ENCODE data around the gene FIS1. TPM values are rescaled to one million over a fixed set of nuclear protein-coding genes. Genes with fewer than 3 reads are reported as not detected.
"Not testable (repeated sequence)": the region's sequence is repeated elsewhere in the genome, so short reads cannot be mapped to it uniquely, and the experiment has no call there.

Gene FIS1
- total and polyA plus RNA-seq, 7 experiments from 2014 or later = 79.8 to 253 (median 108) TPM

- H3K9me3 ChIP-seq (ENCODE audit: control insufficient read depth in 2 of 3, low read length in 3 of 3); ATAC-seq: not testable (repeated sequence)
Observed at GRCh38 chr7:101264102-101264706, 19.3 kb upstream of the FIS1 start.

GRCh38 chr7:101258243-101258731 lies 13.4 kb upstream of the FIS1 start:
- no peaks in the 10 kb centered on the region for H3K36me3 Mint-ChIP-seq
- H3K27me3 Mint-ChIP-seq = peaks cover 0 to 6% (median 0%) of the 10 kb centered on the region in 5 donors
- no peaks in the 10 kb centered on the region for H3K27me3 ChIP-seq (ENCODE audit: control insufficient read depth in 2 of 2, insufficient read depth in 2 of 2, low read length in 2 of 2)
- no peaks in the 10 kb centered on the region for H3K36me3 ChIP-seq (ENCODE audit: control insufficient read depth in 2 of 3, insufficient read depth in 3 of 3, low read length in 3 of 3)
- no peak overlapping the region for H3K4me3 Mint-ChIP-seq
- H3K4me1 Mint-ChIP-seq = no peaks in the 10 kb centered on the region
- ChIA-PET CTCF (interaction anchor here (0.7 kb wide), 1 partner anchor 276 kb away, joined by 4 read pairs; no protein-coding TSS in a partner anchor), POLR2A (interaction anchor here (0.7 kb wide), 1 partner anchor 11 kb away, joined by 3 read pairs; no protein-coding TSS in a partner anchor)
- H3K27ac Mint-ChIP-seq = no peak overlapping the region
- no peaks in the 10 kb centered on the region for H3K9me3 Mint-ChIP-seq
- no peaks in the 10 kb centered on the region for H3K9me3 ChIP-seq (ENCODE audit: control insufficient read depth in 2 of 3, low read length in 3 of 3)
- ATAC-seq (no peak), DNase-seq (no peak)
- intact Hi-C loops (cut with micrococcal nuclease) = no loop called here
- H3K27ac ChIP-seq (ENCODE audit: low read depth, low read length) = no peak overlapping the region
- no peaks in the 10 kb centered on the region for H3K4me1 ChIP-seq (ENCODE audit: control insufficient read depth in 2 of 2, insufficient read depth in 2 of 2, low read length in 2 of 2)
- H3K4me3 ChIP-seq (ENCODE audit: low read length) = no peak overlapping the region

More at GRCh38 chr7:101264102-101264706, 19.3 kb upstream of the FIS1 start:
- H3K27ac ChIP-seq (ENCODE audit: low read depth, low read length); H3K4me3 Mint-ChIP-seq; CTCF ChIA-PET; H3K36me3 Mint-ChIP-seq; H3K27me3 ChIP-seq (ENCODE audit: control insufficient read depth in 2 of 2, insufficient read depth in 2 of 2, low read length in 2 of 2); H3K4me1 ChIP-seq (ENCODE audit: control insufficient read depth in 2 of 2, insufficient read depth in 2 of 2, low read length in 2 of 2); H3K36me3 ChIP-seq (ENCODE audit: control insufficient read depth in 2 of 3, insufficient read depth in 3 of 3, low read length in 3 of 3); intact Hi-C loops (cut with micrococcal nuclease); H3K4me1 Mint-ChIP-seq; POLR2A ChIA-PET; H3K9me3 Mint-ChIP-seq; H3K27ac Mint-ChIP-seq; DNase-seq; H3K27me3 Mint-ChIP-seq; H3K4me3 ChIP-seq (ENCODE audit: low read length): not testable (repeated sequence)

GRCh38 chr7:101255796-101256195 lies 10.9 kb upstream of the FIS1 start:
- no peaks in the 10 kb centered on the region for H3K9me3 ChIP-seq (ENCODE audit: control insufficient read depth in 2 of 3, low read length in 3 of 3)
- H3K36me3 ChIP-seq (ENCODE audit: control insufficient read depth in 2 of 3, insufficient read depth in 3 of 3, low read length in 3 of 3) = peaks cover 0 to 5% (median 0%) of the 10 kb centered on the region in 3 experiments
- Mint-ChIP-seq H3K27me3 (peaks cover 0 to 6% (median 0%) of the 10 kb centered on the region in 5 donors), H3K4me3 (no peak overlapping the region), H3K27ac (no peak overlapping the region), H3K9me3 (no peaks in the 10 kb centered on the region), H3K36me3 (peaks cover 5 to 7% (median 5%) of the 10 kb centered on the region in 5 donors), H3K4me1 (peaks cover 13 to 18% (median 16%) of the 10 kb centered on the region in 7 donors)
- no peak for ATAC-seq
- H3K4me3 ChIP-seq (ENCODE audit: low read length) = no peak overlapping the region
- no peak for DNase-seq
- peaks cover 7 to 8% of the 10 kb centered on the region in 2 donors for H3K4me1 ChIP-seq (ENCODE audit: control insufficient read depth in 2 of 2, insufficient read depth in 2 of 2, low read length in 2 of 2)
- ChIA-PET CTCF (interaction anchor here (4.6 kb wide), 1 partner anchor 12 kb away, joined by 23 read pairs; the partner anchor contains the start of gene FIS1), POLR2A (interaction anchor here (0.7 to 1.0 kb wide), 2 partner anchors 11 to 12 kb away, joined by 3 to 4 read pairs; partner anchors contain the start of gene FIS1)
- intact Hi-C loops (cut with micrococcal nuclease) = no loop called here
- H3K27me3 ChIP-seq (ENCODE audit: control insufficient read depth in 2 of 2, insufficient read depth in 2 of 2, low read length in 2 of 2) = no peaks in the 10 kb centered on the region
- no peak overlapping the region for H3K27ac ChIP-seq (ENCODE audit: low read depth, low read length)

GRCh38 chr7:101253199-101253598 lies 8.3 kb upstream of the FIS1 start:
- H3K36me3 Mint-ChIP-seq = peaks cover 5 to 13% (median 7%) of the 10 kb centered on the region in 5 donors
- peak overlapping the region in 9 of 10 donors; percentile 11 to 100 (median 99) for H3K4me3 Mint-ChIP-seq
- ChIA-PET POLR2A (interaction anchor here (0.6 to 3.7 kb wide), 3 partner anchors 9 to 35 kb away, joined by 3 to 23 read pairs (median 15); partner anchors contain the start of genes FIS1, PLOD3 and ZNHIT1), CTCF (interaction anchor here (4.6 kb wide), 1 partner anchor 9 kb away, joined by 23 read pairs; the partner anchor contains the start of gene FIS1)
- H3K27ac Mint-ChIP-seq = peak overlapping the region in 2 of 9 donors; percentile 90 to 96
- H3K9me3 Mint-ChIP-seq; H3K9me3 ChIP-seq (ENCODE audit: control insufficient read depth in 2 of 3, low read length in 3 of 3); ATAC-seq; H3K27me3 ChIP-seq (ENCODE audit: control insufficient read depth in 2 of 2, insufficient read depth in 2 of 2, low read length in 2 of 2); H3K27me3 Mint-ChIP-seq; DNase-seq: not testable (repeated sequence)
- intact Hi-C loops (cut with micrococcal nuclease) = loop anchor here (2.0 to 5.0 kb wide), 4 partner anchors 68 to 1336 kb away; partner anchors contain the start of genes IFT22 (in 1 of the 2) and TRIM4 (in 1 of the 2)
- peaks cover 0 to 13% (median 0%) of the 10 kb centered on the region in 3 experiments for H3K36me3 ChIP-seq (ENCODE audit: control insufficient read depth in 2 of 3, insufficient read depth in 3 of 3, low read length in 3 of 3)
- H3K4me1 Mint-ChIP-seq = peaks cover 23 to 31% (median 29%) of the 10 kb centered on the region in 7 donors
- peaks cover 13 to 16% of the 10 kb centered on the region in 2 donors for H3K4me1 ChIP-seq (ENCODE audit: control insufficient read depth in 2 of 2, insufficient read depth in 2 of 2, low read length in 2 of 2)
- peak overlapping the region; percentile 87 for H3K27ac ChIP-seq (ENCODE audit: low read depth, low read length)
- H3K4me3 ChIP-seq (ENCODE audit: low read length) = peak overlapping the region; percentile 76

GRCh38 chr7:101251871-101252659 lies 7.2 kb upstream of the FIS1 start:
- Mint-ChIP-seq H3K4me1 (peaks cover 28 to 39% (median 32%) of the 10 kb centered on the region in 7 donors), H3K4me3 (peak overlapping the region; percentile 94 to 100 (median 99)), H3K27ac (peak overlapping the region; percentile 90 to 99 (median 97)), H3K9me3 (no peaks in the 10 kb centered on the region), H3K27me3 (peaks cover 0 to 4% (median 0%) of the 10 kb centered on the region in 5 donors), H3K36me3 (peaks cover 5 to 16% (median 9%) of the 10 kb centered on the region in 5 donors)
- H3K27me3 ChIP-seq (ENCODE audit: control insufficient read depth in 2 of 2, insufficient read depth in 2 of 2, low read length in 2 of 2) = no peaks in the 10 kb centered on the region
- intact Hi-C loops (cut with micrococcal nuclease) = loop anchor here (1.0 to 5.0 kb wide), 11 partner anchors 8 to 1335 kb away; partner anchors contain the start of genes IFT22 (in 2 of the 2), ZNHIT1 (in 2 of the 2), TRIM4 (in 1 of the 2) and TRIM56 (in 1 of the 2)
- H3K27ac ChIP-seq (ENCODE audit: low read depth, low read length) = peak overlapping the region; percentile 87
- no peaks in the 10 kb centered on the region for H3K9me3 ChIP-seq (ENCODE audit: control insufficient read depth in 2 of 3, low read length in 3 of 3)
- peaks cover 0 to 13% (median 0%) of the 10 kb centered on the region in 3 experiments for H3K36me3 ChIP-seq (ENCODE audit: control insufficient read depth in 2 of 3, insufficient read depth in 3 of 3, low read length in 3 of 3)
- ATAC-seq = peak; percentile 100
- ChIA-PET CTCF (interaction anchor here (4.6 kb wide), 1 partner anchor 8 kb away, joined by 23 read pairs; the partner anchor contains the start of gene FIS1), POLR2A (interaction anchor here (1.0 to 3.7 kb wide), 3 partner anchors 8 to 82 kb away, joined by 3 to 23 read pairs (median 15); partner anchors contain the start of genes FIS1, PLOD3 and ZNHIT1)
- DNase-seq = peak; percentile 95 to 98 (median 97)
- H3K4me1 ChIP-seq (ENCODE audit: control insufficient read depth in 2 of 2, insufficient read depth in 2 of 2, low read length in 2 of 2) = peaks cover 13 to 16% of the 10 kb centered on the region in 2 donors
- H3K4me3 ChIP-seq (ENCODE audit: low read length) = peak overlapping the region; percentile 76

- Mint-ChIP-seq H3K36me3 (peaks cover 5 to 20% (median 9%) of the 10 kb centered on the region in 5 donors), H3K9me3 (no peaks in the 10 kb centered on the region), H3K4me3 (peak overlapping the region; percentile 43 to 100 (median 97)), H3K4me1 (peaks cover 32 to 46% (median 39%) of the 10 kb centered on the region in 7 donors), H3K27ac (peak overlapping the region in 7 of 9 donors; percentile 20 to 90 (median 60)), H3K27me3 (peaks cover 0 to 4% (median 0%) of the 10 kb centered on the region in 5 donors)
- Histone ChIP-seq H3K27ac (ENCODE audit: low read depth, low read length) (peak overlapping the region; percentile 18), H3K27me3 (ENCODE audit: control insufficient read depth in 2 of 2, insufficient read depth in 2 of 2, low read length in 2 of 2) (no peaks in the 10 kb centered on the region), H3K36me3 (ENCODE audit: control insufficient read depth in 2 of 3, insufficient read depth in 3 of 3, low read length in 3 of 3) (peaks cover 0 to 13% (median 0%) of the 10 kb centered on the region in 3 experiments), H3K4me3 (ENCODE audit: low read length) (no peak overlapping the region), H3K9me3 (ENCODE audit: control insufficient read depth in 2 of 3, low read length in 3 of 3) (no peaks in the 10 kb centered on the region), H3K4me1 (ENCODE audit: control insufficient read depth in 2 of 2, insufficient read depth in 2 of 2, low read length in 2 of 2) (peaks cover 18 to 20% of the 10 kb centered on the region in 2 donors)
- DNase-seq (no peak), ATAC-seq (no peak)
- POLR2A ChIA-PET = no interaction called here
- CTCF ChIA-PET = interaction anchor here (0.5 to 0.6 kb wide), 2 partner anchors 155 to 797 kb away, joined by 3 to 5 read pairs; no protein-coding TSS in a partner anchor
- intact Hi-C loops (cut with micrococcal nuclease) = loop anchor here in 1 of 2 donors (5.0 kb wide), 3 partner anchors 413 to 1333 kb away; partner anchors contain the start of gene TRIM4
Observed at GRCh38 chr7:101250324-101250723, 5.4 kb upstream of the FIS1 start.
